ENCODE data around the gene CGA. TPM values are rescaled to one million over a fixed set of nuclear protein-coding genes. Genes with fewer than 3 reads are reported as not detected.

The CGA gene
- total RNA-seq, 1 donor = not detected

- Histone ChIP-seq H3K4me1 (ENCODE audit: insufficient read depth, low read length) (peaks cover 5% of the 10 kb centered on the region), H3K4me3 (ENCODE audit: insufficient read depth, low read length) (no peak overlapping the region), H2AFZ (ENCODE audit: low read length) (no peak overlapping the region), H3K4me2 (ENCODE audit: insufficient read depth, low read length) (no peak overlapping the region), H3K9me3 (ENCODE audit: low read depth, low read length) (no peaks in the 10 kb centered on the region), H3K79me2 (ENCODE audit: insufficient read depth, low read length) (no peaks in the 10 kb centered on the region), H3K36me3 (ENCODE audit: insufficient read depth, low read length) (no peaks in the 10 kb centered on the region), H3K27ac (ENCODE audit: low read depth, low read length) (no peak overlapping the region), H4K20me1 (ENCODE audit: insufficient read depth, low read length) (no peaks in the 10 kb centered on the region), H3K27me3 (ENCODE audit: insufficient read depth, low read length) (peaks cover 5% of the 10 kb centered on the region)
- TF ChIP-seq CTCF (IDR thresholded peaks at IDR 0.05; ENCODE audit: extremely low read depth, low read depth, low read length) = no peak
- no peak for DNase-seq (ENCODE audit: insufficient read length, low spot score, missing footprints)
Measured at GRCh38 chr6:87093651-87094050, 1.3 kb downstream of the CGA start.

- Histone ChIP-seq H4K20me1 (ENCODE audit: insufficient read depth, low read length) (no peaks in the 10 kb centered on the region), H3K4me2 (ENCODE audit: insufficient read depth, low read length) (no peak overlapping the region), H3K4me3 (ENCODE audit: insufficient read depth, low read length) (no peak overlapping the region), H3K79me2 (ENCODE audit: insufficient read depth, low read length) (no peaks in the 10 kb centered on the region), H3K9me3 (ENCODE audit: low read depth, low read length) (no peaks in the 10 kb centered on the region), H2AFZ (ENCODE audit: low read length) (no peak overlapping the region), H3K36me3 (ENCODE audit: insufficient read depth, low read length) (no peaks in the 10 kb centered on the region), H3K27ac (ENCODE audit: low read depth, low read length) (no peak overlapping the region), H3K27me3 (ENCODE audit: insufficient read depth, low read length) (peaks cover 5% of the 10 kb centered on the region), H3K4me1 (ENCODE audit: insufficient read depth, low read length) (peaks cover 5% of the 10 kb centered on the region)
- TF ChIP-seq CTCF (IDR thresholded peaks at IDR 0.05; ENCODE audit: extremely low read depth, low read depth, low read length) = no peak
- no peak for DNase-seq (ENCODE audit: insufficient read length, low spot score, missing footprints)
Measured at GRCh38 chr6:87093199-87093598, 1.7 kb downstream of the CGA start.

GRCh38 chr6:87092435-87092834 lies 2.5 kb downstream of the CGA start:
- TF ChIP-seq CTCF (IDR thresholded peaks at IDR 0.05; ENCODE audit: extremely low read depth, low read depth, low read length) = no peak
- no peak overlapping the region for H3K27ac ChIP-seq (ENCODE audit: low read depth, low read length)
- peaks cover 5% of the 10 kb centered on the region for H3K4me1 ChIP-seq (ENCODE audit: insufficient read depth, low read length)
- no peak for DNase-seq (ENCODE audit: insufficient read length, low spot score, missing footprints)
- no peaks in the 10 kb centered on the region for H4K20me1 ChIP-seq (ENCODE audit: insufficient read depth, low read length)
- no peak overlapping the region for H3K4me3 ChIP-seq (ENCODE audit: insufficient read depth, low read length)
- no peaks in the 10 kb centered on the region for H3K9me3 ChIP-seq (ENCODE audit: low read depth, low read length)
- peaks cover 5% of the 10 kb centered on the region for H3K27me3 ChIP-seq (ENCODE audit: insufficient read depth, low read length)
- no peaks in the 10 kb centered on the region for H3K79me2 ChIP-seq (ENCODE audit: insufficient read depth, low read length)
- no peaks in the 10 kb centered on the region for H3K36me3 ChIP-seq (ENCODE audit: insufficient read depth, low read length)
- no peak overlapping the region for H3K4me2 ChIP-seq (ENCODE audit: insufficient read depth, low read length)
- H2AFZ ChIP-seq (ENCODE audit: low read length) = no peak overlapping the region

GRCh38 chr6:87089135-87089534 lies 5.8 kb downstream of the CGA start:
- H3K9me3 ChIP-seq (ENCODE audit: low read depth, low read length) = no peaks in the 10 kb centered on the region
- no peaks in the 10 kb centered on the region for H3K27me3 ChIP-seq (ENCODE audit: insufficient read depth, low read length)
- no peak overlapping the region for H3K27ac ChIP-seq (ENCODE audit: low read depth, low read length)
- H3K36me3 ChIP-seq (ENCODE audit: insufficient read depth, low read length) = no peaks in the 10 kb centered on the region
- H3K4me2 ChIP-seq (ENCODE audit: insufficient read depth, low read length) = no peak overlapping the region
- H3K79me2 ChIP-seq (ENCODE audit: insufficient read depth, low read length) = no peaks in the 10 kb centered on the region
- no peak overlapping the region for H3K4me3 ChIP-seq (ENCODE audit: insufficient read depth, low read length)
- no peak for DNase-seq (ENCODE audit: insufficient read length, low spot score, missing footprints)
- no peak overlapping the region for H2AFZ ChIP-seq (ENCODE audit: low read length)
- no peak for TF ChIP-seq CTCF (IDR thresholded peaks at IDR 0.05; ENCODE audit: extremely low read depth, low read depth, low read length)
- H4K20me1 ChIP-seq (ENCODE audit: insufficient read depth, low read length) = no peaks in the 10 kb centered on the region
- peaks cover 4% of the 10 kb centered on the region for H3K4me1 ChIP-seq (ENCODE audit: insufficient read depth, low read length)
